Testis (tissue), 3 donors: Measurements from ENCODE around the gene PTPRN2. TPM values are rescaled to one million over a fixed set of nuclear protein-coding genes. Genes with fewer than 3 reads are reported as not detected.

Experiments used
- DNase-seq: peaks from one replicate; pipeline ENCODE4 v3.0.0-alpha.2; 2019
- H3K27ac ChIP-seq, 2 donors: fragments of 200-600 bp; sonication (generic); one replicate each; pipeline ENCODE4 v1.5.1; 2019
- H3K27me3 ChIP-seq: fragments of 200-600 bp; sonication (generic); one replicate; pipeline ENCODE4 v1.5.1; 2019
- H3K36me3 ChIP-seq: fragments of 200-600 bp; sonication (generic); one replicate; pipeline ENCODE4 v1.5.1; 2017; ENCODE audit warnings: low read depth; ENCODE audit errors: missing control alignments
- H3K4me1 ChIP-seq: fragments of 200-600 bp; sonication (generic); one replicate; pipeline ENCODE4 v1.5.1; 2019
- H3K4me3 ChIP-seq, 2 donors: fragments of 200-600 bp; sonication (generic); one replicate each; pipeline ENCODE4 v1.5.1; 2017 to 2019
- H3K9me3 ChIP-seq: fragments of 200-600 bp; sonication (generic); one replicate; pipeline ENCODE4 v1.5.1; 2017
- POLR2A ChIP-seq: fragments of 450-650 bp; IDR thresholded peaks from one replicate; pipeline ENCODE4 v1.6.1; 2017; ENCODE audit warnings: antibody characterized with exemption, mild to moderate bottlenecking, moderate library complexity
- WGBS, 2 donors: methylation state at CpG; one replicate each; pipeline ENCODE4 v1.1.5; 2018; 5-methylcytosine and 5-hydroxymethylcytosine counted together
- intact Hi-C: fragments of 100-400 bp; cut with DNase I; formaldehyde crosslinking; loops from one replicate; pipeline ENCODE4 v1.15.1; 2023; ENCODE audit warnings: low total_unique reads
- polyA plus RNA-seq: library from polyadenylated mRNA; stranded (reverse); fragments of 350-450 nt; fragmentation: Illumina TruSeq; extraction: RNeasy Lipid Tissue Mini Kit (QIAGEN cat#74804); gene quantifications from one replicate; pipeline ENCODE4 v1.2.3, GENCODE V29; 2014; ENCODE audit warnings: low read depth, low replicate concordance; ENCODE audit not compliant: insufficient read depth
- total RNA-seq, 2 donors: library from RNA; depleted of rRNA; stranded (reverse); fragments of >200 nt; gene quantifications; one replicate each; pipeline ENCODE4 v1.2.3, GENCODE V29; 2016
- TF ChIP-seq, protein P1 (sequence below), 3 experiments: fragments of 450-650 bp in 2 of 3; fragments of 200-600 bp in 1 of 3; sonication (generic) in 1 of 3; IDR thresholded peaks; one replicate each; pipeline ENCODE4 v1.5.1; 2016 to 2019; ENCODE audit warnings: antibody characterized with exemption in 3 of 3, mild to moderate bottlenecking in 2 of 3, moderate library complexity in 1 of 3

Gene PTPRN2
- total and polyA plus RNA-seq, 3 donors from 2014 or later: 9.3 to 10.8 (median 9.8) TPM

DNA sequence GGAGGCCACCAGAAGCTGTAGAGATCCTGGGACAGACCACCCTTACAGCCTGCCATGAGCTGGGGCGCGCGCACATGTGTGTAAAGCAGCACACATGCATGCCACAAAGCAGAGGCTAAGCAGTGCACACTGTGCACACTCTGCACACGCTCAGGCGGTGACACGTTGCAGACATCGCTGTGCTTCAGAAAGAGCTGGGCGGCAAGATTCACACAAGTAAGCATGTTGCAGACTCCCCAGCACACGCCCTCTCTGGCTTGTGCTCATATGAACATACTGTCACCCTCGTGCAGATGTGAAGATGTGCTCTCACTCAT lies 772.0 kb downstream of the PTPRN2 start:
- no peak overlapping the region for H3K27ac ChIP-seq
- TF ChIP-seq, protein P1, sequence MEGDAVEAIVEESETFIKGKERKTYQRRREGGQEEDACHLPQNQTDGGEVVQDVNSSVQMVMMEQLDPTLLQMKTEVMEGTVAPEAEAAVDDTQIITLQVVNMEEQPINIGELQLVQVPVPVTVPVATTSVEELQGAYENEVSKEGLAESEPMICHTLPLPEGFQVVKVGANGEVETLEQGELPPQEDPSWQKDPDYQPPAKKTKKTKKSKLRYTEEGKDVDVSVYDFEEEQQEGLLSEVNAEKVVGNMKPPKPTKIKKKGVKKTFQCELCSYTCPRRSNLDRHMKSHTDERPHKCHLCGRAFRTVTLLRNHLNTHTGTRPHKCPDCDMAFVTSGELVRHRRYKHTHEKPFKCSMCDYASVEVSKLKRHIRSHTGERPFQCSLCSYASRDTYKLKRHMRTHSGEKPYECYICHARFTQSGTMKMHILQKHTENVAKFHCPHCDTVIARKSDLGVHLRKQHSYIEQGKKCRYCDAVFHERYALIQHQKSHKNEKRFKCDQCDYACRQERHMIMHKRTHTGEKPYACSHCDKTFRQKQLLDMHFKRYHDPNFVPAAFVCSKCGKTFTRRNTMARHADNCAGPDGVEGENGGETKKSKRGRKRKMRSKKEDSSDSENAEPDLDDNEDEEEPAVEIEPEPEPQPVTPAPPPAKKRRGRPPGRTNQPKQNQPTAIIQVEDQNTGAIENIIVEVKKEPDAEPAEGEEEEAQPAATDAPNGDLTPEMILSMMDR (IDR thresholded peaks at IDR 0.05): no peak
- TF ChIP-seq POLR2A: no peak
- no peaks in the 10 kb centered on the region for H3K9me3 ChIP-seq
- H3K27me3 ChIP-seq: no peaks in the 10 kb centered on the region
- 90 to 95% methylated on average over 8 to 10 of the region's 10 CpGs for WGBS, 2 donors
- no peaks in the 10 kb centered on the region for H3K36me3 ChIP-seq
- H3K4me3 ChIP-seq: no peak overlapping the region
- intact Hi-C loops: no loop called here
- DNase-seq: no peak
- no peaks in the 10 kb centered on the region for H3K4me1 ChIP-seq

DNA sequence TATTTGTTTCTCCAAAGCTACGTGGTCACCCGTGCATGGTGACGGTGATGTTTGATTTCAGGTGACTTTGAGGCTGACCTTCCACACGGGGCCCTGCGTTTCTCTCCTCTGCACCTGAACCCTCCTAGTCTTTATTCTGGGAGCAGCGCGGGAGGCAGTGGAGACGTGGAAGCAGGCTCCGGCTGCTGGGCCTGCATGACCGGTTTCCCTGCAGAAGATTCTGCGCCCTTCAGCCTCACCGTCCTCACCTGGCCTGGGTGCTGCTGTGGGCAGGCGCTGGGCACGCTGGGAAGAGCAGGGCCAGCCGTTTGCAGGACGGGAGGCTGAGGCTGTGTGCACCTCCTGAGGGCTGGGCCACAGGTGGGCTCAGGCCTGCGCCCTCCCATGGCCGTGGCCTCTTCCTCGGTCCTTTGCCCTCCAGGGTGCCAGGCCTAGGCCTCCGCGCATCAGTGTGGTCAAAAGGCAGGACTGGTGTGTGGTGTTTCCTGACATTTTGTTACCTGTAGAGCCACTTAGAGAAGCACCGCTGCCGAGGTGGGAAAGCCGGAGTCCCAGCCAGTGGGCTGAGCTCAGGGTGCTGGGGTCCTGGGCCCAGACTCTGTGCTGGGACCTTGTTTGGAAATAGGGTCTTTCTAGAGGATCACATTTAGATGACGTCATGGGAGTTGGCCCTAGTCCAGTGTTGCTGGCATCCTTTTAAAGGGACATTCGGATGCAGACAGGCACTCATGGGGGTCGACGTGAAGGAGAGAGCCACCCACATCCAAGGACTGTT lies 772.5 kb downstream of the PTPRN2 start:
- Histone ChIP-seq H3K9me3 (no peaks in the 10 kb centered on the region), H3K4me3 (no peak overlapping the region), H3K27me3 (no peaks in the 10 kb centered on the region), H3K27ac (no peak overlapping the region), H3K36me3 (no peaks in the 10 kb centered on the region), H3K4me1 (no peaks in the 10 kb centered on the region)
- DNase-seq: no peak
- intact Hi-C loops: no loop called here
- TF ChIP-seq POLR2A: no peak
- TF ChIP-seq, protein P1 (IDR thresholded peaks at IDR 0.05): no peak
- WGBS, 2 donors: 85 to 93% methylated on average over 9 to 28 of the region's 28 CpGs

DNA sequence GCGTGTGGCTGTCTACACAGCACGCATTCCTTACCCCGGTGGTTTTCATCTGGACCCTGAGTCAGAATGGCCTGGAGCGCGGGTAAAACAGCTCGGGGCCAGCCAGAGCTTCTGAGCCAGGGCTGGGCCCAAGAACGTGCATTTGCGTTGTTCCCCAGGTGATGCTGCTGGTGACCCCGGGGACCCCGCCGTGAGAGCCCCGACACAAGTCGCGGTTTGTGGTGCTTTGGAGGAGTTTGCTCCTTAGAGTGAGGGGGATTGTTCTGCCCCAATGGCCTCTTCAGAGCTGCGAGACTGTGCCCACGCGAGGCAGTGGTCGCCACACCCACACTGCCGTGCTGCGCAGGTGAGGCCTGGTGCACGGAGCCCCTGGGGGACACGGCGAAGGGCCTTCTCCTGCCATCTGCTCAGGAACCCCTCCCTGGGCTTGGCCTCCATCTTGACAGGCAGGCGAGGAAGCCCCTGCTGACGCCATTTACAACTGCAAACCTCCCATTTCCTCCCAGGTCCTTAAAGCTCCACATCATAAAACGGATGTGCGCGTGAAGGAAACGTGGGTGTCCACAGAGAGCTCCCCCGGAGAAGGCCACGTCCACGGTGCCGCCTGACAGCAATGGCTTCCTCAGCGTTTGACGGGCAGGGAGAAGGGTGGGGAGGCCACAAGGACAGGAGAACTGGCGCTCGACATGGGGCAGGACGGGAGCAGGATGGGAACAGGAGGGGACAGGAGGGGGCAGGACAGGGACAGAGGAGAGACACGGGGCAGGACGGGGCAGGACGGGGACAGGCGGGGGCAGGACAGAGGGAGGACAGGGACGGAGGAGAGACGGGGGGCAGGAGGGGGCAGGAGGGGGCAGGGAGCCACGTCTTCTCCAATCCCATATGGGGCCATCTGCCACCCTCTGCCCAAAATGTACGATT lies 773.6 kb downstream of the PTPRN2 start:
- H3K9me3 ChIP-seq: no peaks in the 10 kb centered on the region
- WGBS, 2 donors: 85 to 88% methylated on average over 26 to 46 of the region's 46 CpGs
- no peak for DNase-seq
- TF ChIP-seq POLR2A: no peak
- TF ChIP-seq, protein P1 (IDR thresholded peaks at IDR 0.05): no peak
- no peaks in the 10 kb centered on the region for H3K27me3 ChIP-seq
- no peak overlapping the region for H3K27ac ChIP-seq
- no peaks in the 10 kb centered on the region for H3K4me1 ChIP-seq
- H3K36me3 ChIP-seq: no peaks in the 10 kb centered on the region
- no peak overlapping the region for H3K4me3 ChIP-seq
- intact Hi-C loops: no loop called here

GRCh38 chr7:157813053-157813452 lies 774.6 kb downstream of the PTPRN2 start:
- DNase-seq: no peak
- intact Hi-C loops: no loop called here
- TF ChIP-seq POLR2A: no peak
- TF ChIP-seq, protein P1 (IDR thresholded peaks at IDR 0.05): no peak
- no peak overlapping the region for H3K4me3 ChIP-seq
- no peaks in the 10 kb centered on the region for H3K27me3 ChIP-seq
- H3K4me1 ChIP-seq: no peaks in the 10 kb centered on the region
- no peak overlapping the region for H3K27ac ChIP-seq
- H3K36me3 ChIP-seq: no peaks in the 10 kb centered on the region
- 92 to 93% methylated on average over 17 of the region's 17 CpGs for WGBS, 2 donors
- no peaks in the 10 kb centered on the region for H3K9me3 ChIP-seq
